ENCODE data around the gene ARNT2.

ARNT2 gene

DNA sequence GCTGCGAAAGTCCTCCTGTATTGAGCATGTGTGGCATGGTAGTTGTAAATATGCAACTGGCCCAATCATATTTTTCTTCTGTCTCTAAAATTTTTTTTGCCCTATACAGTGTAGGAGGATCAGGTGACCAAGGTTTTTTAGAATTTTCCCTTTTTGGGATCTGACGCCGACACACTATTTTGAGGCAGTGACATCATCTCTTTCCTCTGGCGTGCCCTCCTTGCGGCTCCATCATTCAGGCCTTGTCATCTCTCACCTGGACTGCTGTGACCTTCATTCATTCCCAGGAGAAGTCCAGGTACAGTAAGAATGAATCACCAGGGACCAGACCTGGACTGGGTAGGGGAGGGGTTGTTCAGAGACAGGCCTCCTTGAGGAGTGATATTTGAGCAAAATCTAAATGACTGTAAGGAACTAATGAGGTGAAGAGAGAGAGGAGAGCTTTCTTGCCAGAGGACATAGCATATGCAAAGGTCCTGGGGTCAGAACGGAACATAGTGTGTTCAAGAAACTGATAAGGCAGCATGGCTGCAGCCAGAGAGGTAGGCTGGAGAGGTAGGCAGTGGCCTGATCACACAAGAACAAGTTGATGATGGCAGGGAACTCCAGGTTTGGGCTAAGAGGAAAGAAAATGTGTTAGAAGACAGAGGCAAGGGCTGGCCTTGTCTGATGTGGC lies 38.7 kb downstream of the ARNT2 start:
- no peak for DNase-seq (ENCODE audit: low read depth in 3 of 3)

DNA sequence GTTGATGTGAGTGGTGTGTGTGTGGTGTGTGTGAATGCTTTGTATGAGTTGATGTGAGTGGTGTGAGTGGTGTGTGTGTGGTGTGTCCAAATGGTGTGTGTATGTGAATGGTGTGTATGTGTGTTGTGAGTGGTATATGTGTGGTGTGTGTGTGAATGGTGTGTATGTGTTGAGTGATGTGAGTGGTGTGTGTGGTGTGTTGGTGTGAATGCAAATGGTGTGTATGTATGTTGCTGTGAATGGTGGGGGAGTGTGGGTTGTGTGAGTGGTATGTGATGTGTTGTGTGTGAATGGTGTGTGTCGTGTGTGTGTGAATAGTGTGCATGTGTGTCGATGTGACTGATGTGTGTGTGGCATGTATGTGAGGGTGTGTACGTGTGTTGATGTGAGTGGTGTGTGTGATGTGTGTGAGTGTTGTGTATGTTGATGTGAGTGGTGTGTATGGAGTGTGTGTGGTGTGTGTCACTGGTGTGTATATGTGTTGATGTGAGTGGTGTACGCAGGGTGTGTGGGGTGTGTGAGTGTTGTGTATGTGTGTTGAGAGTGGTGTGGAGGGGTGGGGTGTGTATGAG lies 40.6 kb downstream of the ARNT2 start:
- DNase-seq (ENCODE audit: low read depth in 3 of 3): no peak

DNA sequence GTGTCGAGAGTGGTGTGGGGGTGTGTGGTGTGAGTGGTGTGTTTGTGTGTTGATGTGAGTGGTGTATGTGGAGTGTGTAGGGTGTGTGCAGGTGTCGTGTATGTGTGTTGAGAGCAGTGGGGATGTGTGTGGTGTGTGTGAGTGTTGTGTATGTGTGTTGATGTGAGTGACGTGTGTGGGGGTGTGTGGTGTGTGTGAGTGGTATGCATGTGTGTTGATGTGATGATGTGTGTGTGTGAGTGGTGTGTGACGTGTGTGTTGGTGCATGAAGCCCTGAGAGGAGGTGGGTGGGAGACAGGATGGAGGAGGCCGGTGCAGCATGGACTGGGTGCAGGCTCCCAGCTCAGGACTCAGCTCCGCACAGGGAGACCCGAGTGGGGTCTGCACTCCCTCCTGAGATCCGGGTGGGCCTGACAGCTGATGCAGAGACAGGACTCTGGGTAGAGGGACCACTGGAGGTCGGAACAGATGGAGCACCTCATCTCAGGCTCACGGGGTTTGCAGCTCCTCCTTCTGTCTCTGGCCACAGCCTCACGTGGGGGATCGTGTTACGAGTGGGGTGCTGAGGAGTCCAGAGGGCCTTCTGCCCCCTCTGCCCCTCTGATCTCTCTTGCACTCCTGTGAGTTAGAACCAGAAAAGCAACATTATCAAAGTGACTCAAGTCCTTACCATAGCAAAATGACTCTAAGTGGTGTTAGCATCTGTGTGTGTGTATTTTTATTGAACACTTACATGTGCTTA lies 41.3 kb downstream of the ARNT2 start:
- DNase-seq (ENCODE audit: low read depth in 3 of 3): no peak

DNA sequence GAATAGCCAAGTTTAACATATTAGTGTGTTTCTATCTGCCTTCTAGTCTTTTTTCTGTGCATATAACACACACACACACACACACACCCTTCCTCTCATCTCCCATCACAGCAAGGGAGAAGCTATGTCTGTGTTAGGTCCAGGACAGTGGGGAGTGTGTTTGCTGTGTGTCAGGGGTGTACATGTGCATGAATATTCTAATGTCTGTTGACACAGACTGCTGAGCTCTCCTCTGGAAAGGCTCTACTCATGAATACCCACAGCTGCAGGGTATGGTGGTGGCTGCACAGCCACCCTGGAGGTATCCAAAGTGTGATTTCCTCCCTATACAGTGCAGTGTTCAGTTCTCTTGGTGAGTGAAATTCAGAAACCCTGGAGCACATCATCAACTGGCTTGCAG lies 42.9 kb downstream of the ARNT2 start:
- no peak for DNase-seq (ENCODE audit: low read depth in 3 of 3)

DNA sequence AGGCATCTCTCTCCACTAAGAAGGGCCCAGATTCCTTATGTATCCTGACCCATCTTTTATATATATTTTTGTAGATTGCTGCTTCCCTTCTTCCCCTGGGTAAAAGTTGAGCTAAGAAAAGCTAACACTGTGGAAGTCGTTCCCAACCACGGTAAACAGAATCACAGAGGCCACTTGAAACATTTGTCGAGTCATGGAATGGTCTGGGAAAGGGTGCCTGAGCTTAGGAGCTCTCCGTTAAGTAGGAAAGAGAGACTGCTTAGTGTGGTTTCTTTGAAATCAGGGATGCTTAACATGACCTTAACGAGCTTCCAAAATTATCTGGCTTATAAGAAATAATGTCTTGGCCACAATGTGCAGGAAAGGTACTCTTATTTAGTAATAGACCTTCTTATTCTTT lies 45.6 kb downstream of the ARNT2 start:
- DNase-seq (ENCODE audit: low read depth in 3 of 3): no peak

DNA sequence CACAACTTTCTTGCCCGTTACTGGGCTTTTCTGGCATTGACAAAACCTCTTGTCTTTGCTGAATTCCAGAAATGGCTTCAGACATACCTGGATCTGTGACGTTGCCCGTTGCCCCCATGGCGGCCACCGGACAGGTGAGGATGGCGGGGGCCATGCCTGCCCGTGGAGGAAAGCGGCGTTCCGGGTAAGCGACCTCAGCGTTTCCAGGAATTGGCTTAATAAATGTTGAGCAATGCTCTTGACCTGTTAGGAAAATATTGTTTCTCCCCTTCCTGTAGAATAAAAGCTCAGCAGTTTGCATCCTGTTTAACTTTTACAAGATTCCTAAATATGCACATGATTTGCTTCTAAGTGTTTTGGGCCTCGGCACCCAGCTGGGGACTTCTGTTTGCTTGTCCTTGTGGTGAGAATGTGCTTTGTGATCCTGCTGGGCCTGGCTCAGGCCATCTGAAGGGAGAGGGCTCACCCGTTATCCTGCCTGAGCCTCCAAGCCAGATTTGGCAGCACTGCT lies 46.7 kb downstream of the ARNT2 start:
- no peak for DNase-seq (ENCODE audit: low read depth in 3 of 3)

DNA sequence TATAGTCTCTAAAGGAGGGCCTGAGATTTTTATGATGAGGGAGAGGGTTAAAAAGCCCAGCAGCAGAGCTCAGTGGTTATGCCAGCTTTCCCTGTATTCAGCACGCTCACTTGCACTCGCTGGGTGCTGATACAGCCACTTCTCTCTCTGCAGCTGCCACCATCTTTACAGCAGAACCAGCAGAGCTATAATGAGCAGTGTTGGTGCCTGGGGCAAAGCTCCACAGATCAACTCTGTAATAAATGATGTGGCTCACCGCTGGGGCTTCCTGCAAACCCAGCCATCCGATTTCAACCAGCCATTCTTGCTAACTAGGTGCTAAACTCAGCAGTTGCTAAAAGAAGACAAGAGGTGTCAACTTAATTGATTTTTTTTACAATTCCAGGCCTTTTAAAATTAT lies 48.0 kb downstream of the ARNT2 start:
- no peak for DNase-seq (ENCODE audit: low read depth in 3 of 3)

DNA sequence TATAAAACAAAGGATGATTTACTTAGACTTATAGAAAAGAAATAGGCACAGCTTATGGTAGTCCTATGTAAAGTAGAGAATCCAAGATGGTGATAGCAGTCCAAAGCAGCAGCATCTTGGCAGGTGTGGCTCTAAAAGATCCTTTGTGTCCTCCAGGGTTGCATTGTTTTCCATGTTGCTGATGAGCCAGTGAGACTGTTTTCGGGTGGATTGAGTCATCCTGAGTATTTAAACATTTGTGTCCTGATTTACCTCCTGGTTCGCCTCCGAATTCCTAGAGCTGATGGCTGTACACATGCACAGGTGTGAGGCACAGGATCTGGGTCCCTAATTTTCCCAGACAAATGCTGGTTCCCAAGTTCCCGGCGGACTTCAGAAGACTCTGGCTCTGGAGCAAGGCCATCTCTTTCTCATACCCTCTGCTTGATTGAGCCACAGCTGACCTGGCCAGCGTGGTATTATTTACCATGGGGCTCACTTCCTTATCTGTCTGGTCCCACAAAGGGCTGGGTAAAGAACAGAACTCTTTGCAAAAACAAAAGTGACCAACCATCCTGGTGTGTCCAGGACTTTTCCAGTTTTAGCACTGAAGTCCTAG lies 51.0 kb downstream of the ARNT2 start:
- DNase-seq (ENCODE audit: low read depth in 3 of 3): no peak

DNA sequence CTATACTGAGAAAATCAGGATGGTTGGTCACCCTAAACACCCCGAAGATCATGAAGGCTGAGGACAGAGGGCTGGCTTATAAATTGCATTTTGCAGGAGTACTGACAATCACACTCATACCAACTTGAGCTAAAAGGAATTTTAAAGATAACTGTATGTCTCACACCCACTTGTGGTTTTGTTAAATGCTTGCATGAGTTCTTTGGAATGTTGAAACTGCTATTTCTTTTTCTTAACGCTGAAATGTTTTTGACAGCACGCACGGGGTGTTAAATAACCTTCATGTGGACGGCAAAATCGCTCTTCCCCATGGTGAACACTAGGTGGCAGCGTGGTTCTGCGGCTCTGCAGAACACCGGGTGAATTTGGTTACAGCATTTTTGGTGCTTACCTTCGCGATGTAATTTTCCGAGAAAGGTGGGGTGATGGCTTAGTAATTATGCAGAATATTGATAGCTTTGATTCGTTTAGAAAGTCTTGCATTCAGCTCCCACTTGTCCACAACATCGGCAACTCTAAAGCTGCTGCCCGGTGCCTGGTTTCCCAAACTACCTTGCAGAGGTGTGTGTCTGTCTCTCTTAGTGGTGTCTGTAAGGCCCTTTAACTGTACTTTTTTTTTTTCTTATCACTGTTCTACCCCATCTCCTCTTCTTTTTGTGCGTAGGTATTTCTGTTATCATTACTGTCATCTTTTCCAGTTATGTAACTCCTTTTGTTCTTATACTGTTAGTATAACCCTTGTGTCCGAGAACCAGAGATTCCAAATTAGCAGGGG lies 51.7 kb downstream of the ARNT2 start:
- peak; percentile 15 to 35 (median 35) for DNase-seq (ENCODE audit: low read depth in 3 of 3)

DNA sequence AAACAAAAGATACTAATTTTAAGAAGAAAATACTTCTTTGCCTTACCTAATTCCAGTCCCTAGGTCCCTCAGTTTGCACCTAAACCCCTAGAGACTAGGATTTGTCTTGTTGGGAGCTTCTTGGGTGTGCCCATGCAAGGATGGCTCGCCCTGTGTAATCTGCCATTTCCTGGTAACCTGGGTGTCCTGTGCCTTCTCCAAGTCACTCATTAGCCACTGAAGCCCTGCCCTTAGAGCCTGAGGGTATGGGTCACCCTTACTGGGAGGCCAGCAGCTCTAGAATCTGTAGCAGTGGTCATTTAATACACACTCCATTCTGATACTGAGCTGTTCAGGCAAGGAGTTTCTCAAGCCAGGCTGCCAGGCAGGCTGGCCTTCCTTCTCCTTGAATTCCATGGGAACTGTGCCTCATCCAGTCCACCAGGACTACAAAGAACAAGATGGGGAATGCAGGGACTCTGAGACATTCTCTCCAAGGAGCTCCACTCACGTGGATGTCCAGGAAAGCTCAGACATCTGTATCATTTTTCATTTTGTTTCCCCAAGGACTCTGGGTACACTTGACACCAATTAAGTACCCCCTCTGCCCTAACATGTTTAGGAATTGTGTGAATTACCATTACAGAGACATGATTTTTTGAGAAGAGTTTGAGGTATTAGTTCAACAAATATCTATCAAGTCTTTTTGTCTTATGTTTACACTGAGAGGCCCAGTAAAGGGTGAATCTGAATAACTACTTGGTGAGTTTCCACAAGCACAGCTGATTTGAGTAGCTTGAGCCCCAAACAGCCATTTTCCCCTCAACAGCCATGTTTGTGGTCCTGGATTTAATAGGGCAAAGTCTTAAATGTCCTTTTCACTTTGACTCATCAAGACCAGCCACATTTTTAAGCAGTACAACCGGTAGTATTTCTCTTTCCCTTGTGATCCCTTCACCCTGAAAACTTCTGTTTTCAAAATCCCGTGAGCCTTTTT lies 52.6 kb downstream of the ARNT2 start:
- DNase-seq (ENCODE audit: low read depth in 3 of 3): no peak

DNA sequence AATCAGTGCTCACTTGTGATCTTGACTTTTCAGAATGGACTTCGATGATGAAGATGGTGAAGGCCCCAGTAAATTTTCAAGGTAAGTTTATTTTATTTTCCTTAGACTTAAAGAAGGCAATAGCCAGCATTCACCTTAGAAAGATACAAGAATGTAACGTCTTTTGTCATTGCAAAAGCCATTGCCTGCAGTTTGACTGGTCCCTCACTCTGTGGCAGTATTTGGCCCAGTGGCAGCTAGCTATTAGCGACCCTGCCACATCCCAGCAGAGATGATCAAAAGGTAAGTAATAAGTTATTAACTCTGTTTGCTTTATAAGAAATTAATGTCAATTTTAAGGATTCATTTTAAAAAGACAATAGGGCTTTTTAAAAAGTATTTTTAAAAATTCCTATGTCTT lies 53.7 kb downstream of the ARNT2 start:
- no peak for DNase-seq (ENCODE audit: low read depth in 3 of 3)

DNA sequence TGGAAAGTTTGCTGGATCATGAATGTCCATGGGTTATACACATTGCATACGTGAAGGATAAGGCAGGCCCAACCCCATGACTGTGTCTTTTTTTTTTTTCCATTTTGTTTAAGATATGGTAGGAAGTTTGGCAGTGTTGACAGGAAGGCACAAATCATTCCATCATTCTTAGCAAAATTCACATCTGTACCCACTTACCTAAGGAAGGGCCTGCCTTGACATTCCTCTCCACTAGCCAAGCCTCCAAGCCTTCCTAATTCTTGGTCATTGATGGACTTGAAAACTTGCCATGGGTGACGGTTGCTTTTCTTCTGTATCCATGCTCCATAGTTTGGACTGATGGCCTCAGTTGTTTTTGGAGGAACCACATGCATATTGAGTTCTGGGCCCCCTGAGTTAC lies 54.4 kb downstream of the ARNT2 start:
- no peak for DNase-seq (ENCODE audit: low read depth in 3 of 3)

DNA sequence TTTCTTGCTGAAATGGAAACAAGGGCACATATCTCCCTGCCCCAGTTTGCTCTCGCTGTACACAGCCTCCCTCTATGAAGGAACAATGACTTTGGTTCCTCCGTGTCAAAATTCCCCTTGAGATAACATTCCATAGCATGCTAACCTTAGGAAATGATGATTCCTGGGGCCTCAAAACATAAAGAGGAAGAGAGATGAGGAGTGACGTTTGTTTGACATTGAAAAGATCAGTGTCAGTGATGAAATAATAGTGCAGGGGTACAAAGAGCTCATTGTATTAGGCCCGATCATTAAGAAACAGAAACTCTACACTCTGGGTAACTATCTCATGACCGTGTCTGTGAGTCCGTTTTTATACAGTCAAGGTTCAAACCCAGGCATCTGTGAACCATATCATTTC lies 55.2 kb downstream of the ARNT2 start:
- DNase-seq (ENCODE audit: low read depth in 3 of 3): no peak

DNA sequence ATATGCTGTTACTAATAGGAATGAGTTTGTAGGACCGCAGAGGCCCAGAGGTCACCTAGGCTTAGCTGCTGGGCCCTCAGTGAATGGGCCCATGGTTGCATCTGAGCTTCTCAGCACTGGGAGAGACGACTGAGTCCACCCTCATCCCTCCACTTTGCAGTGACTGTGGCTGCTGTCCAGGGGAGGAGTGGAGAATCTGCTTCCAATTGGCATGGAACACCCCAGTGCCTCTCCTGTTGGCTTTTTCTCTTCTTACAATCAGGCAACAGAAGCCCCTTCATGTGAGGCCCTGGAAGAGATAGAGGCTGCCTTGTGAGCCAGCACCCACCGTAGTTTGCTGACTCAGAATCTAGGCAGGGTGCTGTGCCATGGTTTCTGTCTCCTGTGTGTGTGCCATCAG lies 55.6 kb downstream of the ARNT2 start:
- DNase-seq (ENCODE audit: low read depth in 3 of 3): no peak

DNA sequence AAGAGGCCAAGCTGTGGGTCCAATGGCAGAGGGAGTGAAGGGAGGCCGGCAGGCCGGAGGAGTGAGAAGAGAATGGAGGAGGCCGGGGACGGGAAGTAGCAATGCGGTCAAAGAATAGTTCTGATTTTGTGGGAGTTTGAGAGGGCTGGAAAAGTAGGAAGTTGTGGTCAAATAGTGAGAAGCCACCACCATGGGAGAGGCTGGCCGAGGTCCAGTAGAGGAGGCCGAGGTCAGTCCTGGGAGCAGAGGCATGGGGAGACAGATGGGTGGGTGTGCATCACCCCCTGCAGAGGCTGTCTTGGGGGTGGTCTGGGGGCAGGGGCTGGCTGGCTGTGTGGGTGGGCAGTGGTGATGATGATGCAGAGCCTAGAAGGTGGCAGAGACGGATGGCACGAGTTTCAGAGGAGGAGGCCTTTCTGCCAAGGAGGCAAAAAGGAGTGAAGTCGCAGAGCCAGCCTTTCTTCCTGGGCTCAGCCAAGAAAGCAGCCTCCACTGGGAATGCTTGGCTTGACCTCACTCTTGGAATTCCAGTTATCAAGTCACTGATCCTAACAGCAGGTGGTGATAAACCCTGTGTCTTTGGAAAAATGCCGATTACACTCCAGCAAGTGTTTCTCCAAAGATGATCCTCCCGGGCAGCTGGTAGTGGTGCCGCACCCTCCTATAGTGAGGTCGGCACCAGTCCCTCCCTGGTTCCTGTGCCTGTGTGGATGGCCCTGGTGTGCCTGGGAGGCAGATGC lies 57.3 kb downstream of the ARNT2 start:
- DNase-seq (ENCODE audit: low read depth in 3 of 3): no peak

DNA sequence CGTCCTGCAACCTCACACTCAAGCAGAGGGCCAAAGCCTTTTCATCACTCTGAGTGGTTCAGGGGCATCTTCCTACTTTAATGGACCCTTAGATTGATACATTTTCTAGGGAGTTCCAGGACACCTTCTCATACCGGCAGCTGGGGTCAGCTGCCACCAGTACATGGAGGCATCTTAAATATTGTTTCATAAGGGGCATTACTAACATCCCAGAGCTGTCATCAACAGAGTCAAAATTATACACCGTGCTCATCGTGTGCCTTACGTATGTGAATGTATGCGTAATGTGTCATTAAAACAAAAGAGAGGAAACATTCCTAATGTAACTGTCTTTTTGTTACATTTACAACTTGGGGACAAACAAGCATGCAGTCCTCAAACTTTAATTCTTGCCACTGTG lies 57.9 kb downstream of the ARNT2 start:
- DNase-seq (ENCODE audit: low read depth in 3 of 3): no peak

DNA sequence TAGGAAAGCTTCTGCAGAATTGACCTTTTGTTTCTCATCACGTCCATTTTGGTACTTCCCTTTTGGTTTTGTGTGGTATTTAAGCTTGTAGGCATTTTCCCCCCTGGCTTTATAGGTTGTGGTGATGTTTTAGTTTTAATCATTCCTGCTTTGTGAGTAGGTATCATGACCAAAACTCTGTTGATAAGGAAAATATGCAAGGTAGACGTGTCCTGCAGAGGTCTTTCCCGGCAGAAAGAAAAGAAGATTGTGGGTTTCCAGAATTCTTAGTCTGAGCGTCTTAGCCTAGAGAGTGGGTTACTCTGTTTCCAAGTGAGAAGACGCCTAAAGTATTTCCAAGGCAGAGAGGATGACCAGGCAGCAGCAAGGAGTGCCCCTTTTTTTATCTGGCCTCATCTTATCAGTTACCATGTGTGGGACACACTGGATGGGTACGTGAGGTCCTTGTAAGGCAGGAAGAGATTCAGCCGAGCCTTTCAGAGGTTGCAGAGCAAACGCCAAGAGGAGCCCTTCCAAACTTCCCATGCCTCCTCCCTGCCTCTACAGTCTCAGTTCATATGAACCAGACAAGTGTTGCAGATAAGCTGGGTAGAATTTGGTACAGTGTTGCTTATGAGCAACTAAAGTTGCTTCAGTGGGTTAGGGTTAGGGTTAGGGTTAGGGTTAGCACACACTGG lies 58.8 kb downstream of the ARNT2 start:
- DNase-seq (ENCODE audit: low read depth in 3 of 3): no peak

DNA sequence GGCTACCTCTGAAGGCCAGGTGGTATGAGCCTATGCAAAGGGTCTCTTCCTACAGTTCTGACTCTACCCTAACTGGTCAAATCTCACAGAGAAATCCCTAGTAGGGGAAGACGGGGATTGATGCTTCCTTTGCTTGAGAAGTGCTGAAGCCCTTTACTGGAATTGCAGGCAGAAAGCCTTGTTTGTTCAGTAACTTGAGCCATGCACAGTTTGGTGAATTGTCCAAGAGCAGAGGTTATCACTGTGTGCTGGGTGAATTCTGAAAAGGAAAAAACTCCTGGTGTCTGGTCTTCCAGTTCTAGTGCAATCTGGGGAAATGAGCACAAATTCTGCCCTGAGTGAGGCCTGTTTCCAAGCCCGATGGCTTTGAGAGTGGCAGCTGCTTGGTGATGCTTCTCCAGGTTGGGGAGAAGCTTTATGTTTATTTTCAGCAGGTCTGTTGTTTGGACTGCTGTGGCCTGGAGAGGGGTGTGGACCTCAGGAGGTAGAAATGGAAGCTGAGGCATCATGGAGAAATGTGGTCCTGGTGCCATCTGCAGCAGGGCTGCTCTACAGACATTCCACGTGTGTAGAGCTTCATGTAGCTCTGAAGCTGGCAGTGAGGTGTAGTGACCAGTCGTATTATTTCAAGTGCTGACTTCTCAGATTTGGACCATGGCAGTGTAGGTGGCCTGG lies 60.9 kb downstream of the ARNT2 start:
- no peak for DNase-seq (ENCODE audit: low read depth in 3 of 3)

DNA sequence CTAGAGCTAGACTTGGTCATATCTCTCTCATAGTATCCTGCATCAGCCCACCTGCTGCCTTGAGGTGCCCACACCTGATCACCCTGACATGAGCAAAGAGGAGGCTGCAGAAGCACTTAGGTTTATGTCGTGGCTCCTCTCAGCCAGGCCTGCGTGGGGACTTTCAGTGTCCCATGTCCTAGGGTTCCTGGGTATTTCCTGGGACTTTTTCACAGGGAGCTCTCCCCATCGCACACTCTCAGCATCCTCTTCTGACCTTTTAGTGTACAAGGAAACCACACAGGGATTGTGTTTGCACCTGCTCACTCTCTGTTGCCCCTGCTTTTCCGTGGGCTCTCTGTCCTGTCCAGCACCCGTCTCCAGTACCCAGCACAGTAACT lies 61.4 kb downstream of the ARNT2 start:
- DNase-seq (ENCODE audit: low read depth in 3 of 3): no peak
